NCI-H2081 (cell line): ENCODE data around the gene DNM2.

ENCODE experiments used
- DNase-seq, 2 experiments: peaks; one replicate each; lab custom pipeline; 2025; lab: John Stamatoyannopoulos, UW

DNM2 gene

DNA sequence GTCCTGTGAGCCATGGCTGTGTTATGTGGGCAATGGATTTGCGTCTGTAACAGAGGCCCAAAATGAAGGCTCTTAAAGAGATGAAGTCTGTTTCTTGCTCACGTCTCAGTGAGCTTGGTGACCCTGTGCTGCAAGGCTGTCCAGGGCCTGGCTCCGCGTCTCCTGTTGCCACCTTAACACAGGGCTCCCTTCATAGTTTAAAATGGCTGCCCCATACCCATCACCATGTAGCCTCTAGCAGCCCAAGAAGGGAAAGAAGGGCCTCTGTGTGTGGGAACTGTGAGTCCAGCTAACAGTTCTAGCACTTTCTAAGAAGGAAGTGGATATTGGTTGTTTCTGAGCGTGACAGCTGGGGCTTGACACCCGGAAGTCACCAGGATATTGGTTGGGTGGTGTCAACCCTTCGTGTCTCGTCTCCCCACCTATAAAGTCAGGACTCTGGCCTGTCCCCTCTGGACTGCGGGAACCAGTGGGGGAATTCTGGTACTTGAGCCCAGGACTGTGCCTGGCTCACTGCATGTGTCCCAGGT lies 97.2 kb downstream of the DNM2 start:
- DNase-seq = no peak

- DNase-seq = no peak
Observed at GRCh38 chr19:10815969-10816644, 98.2 kb downstream of the DNM2 start.

GRCh38 chr19:10816691-10817090 lies 98.8 kb downstream of the DNM2 start:
- DNase-seq = no peak

- DNase-seq = no peak
Observed at GRCh38 chr19:10817291-10818038, 99.6 kb downstream of the DNM2 start.

- no peak for DNase-seq
Observed at GRCh38 chr19:10818301-10819123, 100.6 kb downstream of the DNM2 start.

DNA sequence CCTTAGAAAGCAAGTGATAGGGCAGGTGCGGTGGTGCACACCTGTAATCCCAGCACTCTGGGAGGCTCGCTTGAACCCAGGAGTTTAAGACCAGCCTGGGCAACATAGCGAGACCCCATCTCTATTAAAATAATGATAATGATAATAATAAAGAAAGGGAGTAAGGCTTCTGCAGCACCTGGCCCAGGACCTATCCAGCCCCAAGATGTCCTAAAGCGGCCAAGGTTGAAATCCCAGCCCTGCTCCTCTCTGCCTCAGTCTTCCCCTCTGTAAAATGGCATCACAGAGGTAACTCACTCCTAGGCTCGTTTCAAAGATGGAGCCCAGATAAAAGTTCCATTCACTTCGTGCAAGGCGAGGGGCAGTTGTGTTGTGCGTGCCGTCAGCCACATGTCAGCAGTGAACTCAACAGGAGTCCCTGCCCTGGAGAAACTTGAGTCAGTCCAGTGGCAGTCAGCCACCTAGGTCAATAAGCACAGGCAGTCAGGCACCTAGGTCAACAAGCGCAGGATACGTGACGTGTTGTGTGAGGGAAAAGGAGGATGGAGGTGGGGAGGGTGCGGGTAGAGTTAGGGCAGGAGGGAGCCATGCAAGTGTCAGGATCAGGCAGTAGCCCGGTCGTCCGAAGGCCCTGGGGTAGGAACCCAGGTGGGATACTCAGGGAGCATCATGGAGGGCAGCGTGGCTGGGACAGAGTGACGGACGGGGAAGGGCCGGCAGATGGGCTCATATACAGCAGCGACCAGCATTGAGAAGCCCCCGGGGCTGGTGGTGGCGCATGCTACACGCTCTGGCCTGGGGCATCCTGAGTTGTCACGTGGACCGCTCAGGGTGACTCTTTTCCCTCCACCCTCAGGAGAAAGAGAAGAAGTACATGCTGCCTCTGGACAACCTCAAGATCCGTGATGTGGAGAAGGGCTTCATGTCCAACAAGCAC lies 101.5 kb downstream of the DNM2 start:
- no peak for DNase-seq

- no peak for DNase-seq
Observed at GRCh38 chr19:10820173-10820572, 102.3 kb downstream of the DNM2 start.

DNA sequence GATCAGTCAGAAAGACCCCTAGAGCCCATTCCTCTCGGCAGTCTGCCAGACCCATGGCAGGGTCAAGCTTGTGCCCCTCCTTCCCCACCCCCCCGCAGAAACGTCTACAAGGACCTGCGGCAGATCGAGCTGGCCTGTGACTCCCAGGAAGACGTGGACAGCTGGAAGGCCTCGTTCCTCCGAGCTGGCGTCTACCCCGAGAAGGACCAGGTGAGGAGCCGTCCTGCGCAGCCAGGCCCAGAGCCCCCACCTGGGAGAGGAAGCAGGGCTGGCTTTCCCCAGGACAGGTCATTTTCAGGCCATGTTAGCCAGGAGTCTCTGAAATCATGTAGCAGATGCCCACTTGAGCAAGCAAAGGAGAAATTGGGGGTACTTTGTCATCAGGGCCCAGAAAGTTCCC lies 105.8 kb downstream of the DNM2 start:
- DNase-seq = no peak

DNA sequence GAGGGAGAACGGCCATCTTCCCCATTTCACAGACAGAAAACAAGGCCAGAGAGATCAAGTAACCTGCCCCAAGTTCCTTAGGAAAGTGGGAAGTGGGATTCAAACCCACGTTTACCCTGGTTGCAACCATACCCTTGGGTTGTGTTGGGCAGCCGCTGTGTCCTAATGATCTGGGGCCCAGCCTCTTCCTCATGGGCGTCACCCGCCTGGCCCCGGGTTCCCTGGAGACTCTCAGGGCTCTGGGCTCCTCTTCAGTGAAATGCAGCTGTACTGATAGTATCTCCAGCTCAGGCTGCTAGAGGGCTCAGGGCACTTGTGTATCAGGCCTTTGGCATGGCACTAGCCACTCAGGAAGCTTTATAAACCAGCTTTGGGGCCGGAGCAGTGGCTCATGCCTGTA lies 108.4 kb downstream of the DNM2 start:
- no peak for DNase-seq

GRCh38 chr19:10826846-10827245 lies 109.0 kb downstream of the DNM2 start:
- DNase-seq = no peak

GRCh38 chr19:10828981-10829821 lies 111.3 kb downstream of the DNM2 start:
- DNase-seq = no peak

GRCh38 chr19:10829967-10830366 lies 112.1 kb downstream of the DNM2 start:
- DNase-seq = no peak

- DNase-seq = no peak
Observed at GRCh38 chr19:10830370-10830769, 112.5 kb downstream of the DNM2 start.

DNA sequence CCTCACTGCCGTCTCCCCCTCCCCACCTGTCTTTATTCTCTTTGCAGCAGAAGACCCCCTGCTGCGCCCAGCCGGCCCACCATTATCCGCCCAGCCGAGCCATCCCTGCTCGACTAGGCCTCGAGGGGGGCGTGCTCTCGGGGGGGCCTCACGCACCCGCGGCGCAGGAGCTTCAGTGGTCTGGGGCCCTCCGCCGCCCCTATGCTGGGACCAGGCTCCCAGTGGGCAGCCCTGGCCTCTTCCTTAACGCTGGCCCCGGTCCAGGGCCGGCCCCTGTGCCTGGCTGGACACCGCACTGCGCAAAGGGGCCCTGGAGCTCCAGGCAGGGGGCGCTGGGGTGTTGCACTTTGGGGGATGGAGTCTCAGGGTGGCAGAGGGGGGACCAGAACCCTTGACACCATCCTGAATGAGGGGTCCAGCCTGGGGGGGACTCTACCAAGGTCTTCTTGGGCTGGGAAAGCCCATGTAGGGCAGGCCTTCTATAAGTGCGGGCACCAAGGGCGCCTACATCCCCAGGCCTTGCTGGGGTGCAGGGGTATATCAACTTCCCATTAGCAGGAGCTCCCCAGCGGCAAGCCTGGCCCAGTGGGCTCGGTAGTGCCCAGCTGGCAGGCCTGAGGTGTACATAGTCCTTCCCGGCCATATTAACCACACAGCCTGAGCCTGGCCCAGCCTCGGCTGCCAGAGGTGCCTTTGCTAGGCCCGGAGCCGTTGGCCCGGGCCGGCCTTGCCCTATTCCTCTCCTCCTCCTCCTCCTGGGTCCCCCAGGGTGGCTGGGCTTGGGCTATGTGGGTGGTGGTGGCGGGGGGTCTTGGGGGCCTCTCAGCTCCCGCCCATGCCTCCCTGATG lies 113.3 kb downstream of the DNM2 start:
- DNase-seq = no peak

DNA sequence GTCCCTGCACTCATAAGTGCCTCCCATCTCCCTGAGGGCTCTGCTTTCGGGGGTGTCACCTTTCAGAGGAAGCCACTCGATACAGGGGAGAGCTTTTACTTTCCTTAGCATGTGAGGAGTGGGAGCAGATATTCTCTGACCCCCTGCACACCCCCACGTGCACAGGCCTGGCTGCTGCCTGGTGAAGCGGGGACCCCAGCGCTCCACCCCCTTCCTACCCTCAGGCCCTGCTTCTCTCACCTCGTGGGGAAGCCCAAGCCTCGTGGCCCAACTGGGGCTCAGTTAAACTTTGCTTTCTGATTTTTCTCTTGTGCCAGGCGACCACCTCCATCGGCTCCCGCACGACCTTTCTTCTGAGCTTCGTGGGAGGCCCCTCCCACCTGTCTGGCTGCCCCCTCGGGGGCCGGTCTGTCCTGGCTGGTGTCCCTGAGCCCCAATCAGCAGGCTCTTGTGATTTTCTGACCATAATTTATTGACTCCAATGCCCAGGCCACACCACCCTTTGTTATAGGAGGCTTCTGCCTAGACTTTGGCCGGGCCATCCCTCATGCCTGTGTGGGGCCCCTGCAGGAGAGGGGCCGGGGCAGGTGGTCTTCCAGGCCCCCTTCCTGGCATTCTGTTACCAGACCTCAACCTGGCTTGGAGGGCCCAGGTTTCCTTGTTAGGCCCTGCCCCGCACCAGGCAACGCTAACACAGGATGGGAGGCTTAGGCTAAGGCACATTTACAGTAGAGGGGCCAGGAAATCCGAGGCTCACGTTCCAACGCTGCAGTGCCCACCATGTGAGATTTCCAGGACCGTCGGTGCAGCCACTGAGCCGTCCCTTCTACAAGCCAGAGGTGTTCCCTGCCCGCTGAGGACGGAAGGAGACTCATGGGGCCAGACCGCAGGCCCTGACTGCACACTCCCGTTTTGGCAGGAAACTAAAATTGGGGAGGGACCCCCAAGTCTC lies 114.4 kb downstream of the DNM2 start:
- no peak for DNase-seq

- DNase-seq = no peak
Observed at GRCh38 chr19:10832939-10833296, 115.0 kb downstream of the DNM2 start.

GRCh38 chr19:10835089-10835753 lies 117.3 kb downstream of the DNM2 start:
- no peak for DNase-seq
